Spleen (tissue), 11 donors: Measurements from ENCODE around the gene MAP4K1. TPM values are rescaled to one million over a fixed set of nuclear protein-coding genes. Genes with fewer than 3 reads are reported as not detected.
A peak's percentile ranks its signal among the peaks of the same experiment; 100 is the strongest.

ENCODE experiments used
- DNase-seq: peaks from one replicate; pipeline ENCODE4 v3.0.0-alpha.2; 2020
- H3K27ac ChIP-seq, 8 donors: fragments of 200-600 bp; sonication (generic) in 7 of 8; 1 replicate in 4 of 8; 2 replicates in 4 of 8; pipeline versions ENCODE4 v1.5.0 to v1.8.0; 2016 to 2021; ENCODE audit warnings: inconsistent platforms in 4 of 8, mild to moderate bottlenecking in 4 of 8, moderate library complexity in 1 of 8
- H3K27me3 ChIP-seq, 7 donors: fragments of 200-600 bp; sonication (generic) in 6 of 7; replicated peaks in 1 of 7; 1 replicate in 4 of 7; 2 replicates in 3 of 7; pipeline versions ENCODE4 v1.5.0 to v1.8.0; 2016 to 2021; ENCODE audit warnings: inconsistent platforms in 3 of 7, mild to moderate bottlenecking in 1 of 7
- H3K36me3 ChIP-seq, 6 donors: fragments of 200-600 bp; sonication (generic) in 5 of 6; 1 replicate in 4 of 6; 2 replicates in 2 of 6; pipeline versions ENCODE4 v1.5.0 to v1.8.0; 2016 to 2021; ENCODE audit warnings: inconsistent platforms in 2 of 6
- H3K4me1 ChIP-seq, 6 donors: fragments of 200-600 bp; sonication (generic) in 5 of 6; 1 replicate in 3 of 6; 2 replicates in 3 of 6; pipeline versions ENCODE4 v1.5.0 to v1.8.0; 2016 to 2021; ENCODE audit warnings: inconsistent platforms in 3 of 6
- H3K4me3 ChIP-seq, 8 donors: fragments of 200-600 bp; sonication (generic) in 7 of 8; 1 replicate in 4 of 8; 2 replicates in 4 of 8; pipeline versions ENCODE4 v1.5.0 to v1.8.0; 2016 to 2021; ENCODE audit warnings: inconsistent platforms in 4 of 8, mild to moderate bottlenecking in 4 of 8, moderate library complexity in 2 of 8
- H3K9me3 ChIP-seq, 8 donors: fragments of 200-600 bp; sonication (generic) in 7 of 8; 1 replicate in 4 of 8; 2 replicates in 4 of 8; pipeline versions ENCODE4 v1.5.0 to v1.8.0; 2016 to 2021; ENCODE audit warnings: inconsistent platforms in 4 of 8
- CTCF ChIP-seq, 11 experiments: fragments of 200-600 bp in 7 of 11; fragments of 450-650 bp in 4 of 11; sonication (generic) in 4 of 11; IDR thresholded peaks in 8 of 11; conservative IDR thresholded peaks in 3 of 11; 1 replicate in 7 of 11; 2 replicates in 4 of 11; pipeline versions ENCODE4 v1.4.0 to v1.8.0; 2016 to 2021; ENCODE audit warnings: antibody characterized with exemption in 11 of 11, inconsistent platforms in 4 of 11, mild to moderate bottlenecking in 1 of 11
- POLR2A ChIP-seq, 3 donors: fragments of 450-650 bp; IDR thresholded peaks; one replicate each; pipeline ENCODE4 v1.5.1; 2017; ENCODE audit warnings: antibody characterized with exemption in 3 of 3, mild to moderate bottlenecking in 1 of 3
- POLR2AphosphoS5 ChIP-seq, 3 donors: sonication (generic); formaldehyde crosslinking; IDR thresholded peaks; one replicate each; pipeline ENCODE4 v1.5.1; 2017; ENCODE audit warnings: antibody characterized with exemption in 3 of 3
- WGBS, 5 donors: extraction: QIAGEN DNeasy Blood & Tissue Kit in 3 of 5; methylation state at CpG; one replicate each; pipeline versions ENCODE4 v1.1.5 to v1.1.7; 2013 to 2018; 5-methylcytosine and 5-hydroxymethylcytosine counted together
- intact Hi-C: fragments of 100-400 bp; cut with DNase I; formaldehyde crosslinking; loops from one replicate; pipeline ENCODE4 v1.15.0; 2023; ENCODE audit warnings: low total_unique reads
- polyA plus RNA-seq, 3 donors: library from polyadenylated mRNA; stranded (reverse); fragments of 200-250 nt; gene quantifications; one replicate each; pipeline ENCODE4 v1.2.1, GENCODE V29; 2013
- total RNA-seq, 7 donors: library from RNA; depleted of rRNA in 3 of 7; stranded (reverse); fragments of >200 nt in 3 of 7; fragmentation: NEBNext Ultra II Directional in 4 of 7; extraction: Animal tissue kit (Norgen Biotek cat#: 25700) in 4 of 7; gene quantifications; one replicate each; pipeline versions ENCODE4 v1.1.0 to v1.2.1, GENCODE V29; 2016 to 2021
- donor health status: healthy with polysubstance abuse.
- donor health status: DM: no; HTN: no; CAD: no; lungs with moderate emphysema.
- donor health status: DM: no; HTN: no; CAD: no.
- donor health status: Bipolar disorder and iron deficiency.
- donor health status: healthy.
- donor health status: DM: no; HTN: no; CAD: no.
- donor health status: DM: yes; HTN: yes; CAD: no.

Gene MAP4K1
- total and polyA plus RNA-seq, 10 donors = 58.2 to 163 (median 123) TPM

- H3K27me3 ChIP-seq = no peaks in the 10 kb centered on the region
- intact Hi-C loops = loop anchor here (10.0 kb wide), 1 partner anchor 48 kb away; no protein-coding TSS in a partner anchor
- WGBS, 5 donors = 59 to 79% (median 64%) methylated on average over 7 of the region's 7 CpGs
These were observed 38.6 kb upstream of the MAP4K1 start for GRCh38 chr19:38656171-38656981.

GRCh38 chr19:38655148-38655824 is 37.5 kb upstream of the MAP4K1 start:
- H3K36me3 ChIP-seq = peaks cover 0 to 37% (median 4%) of the 10 kb centered on the region in 6 donors
- H3K9me3 ChIP-seq = no peaks in the 10 kb centered on the region
- H3K27me3 ChIP-seq = no peaks in the 10 kb centered on the region
- peaks cover 80 to 100% (median 99%) of the 10 kb centered on the region in 6 donors for H3K4me1 ChIP-seq
- no peak overlapping the region for H3K4me3 ChIP-seq
- WGBS, 5 donors = 35 to 48% (median 44%) methylated on average over 5 of the region's 5 CpGs
- no peak for TF ChIP-seq POLR2AphosphoS5 (IDR thresholded peaks at IDR 0.05)
- TF ChIP-seq CTCF (IDR thresholded peaks at IDR 0.05 in 8 of 11, conservative IDR thresholded peaks at IDR 0.05 in 3 of 11) = no peak
- TF ChIP-seq POLR2A (IDR thresholded peaks at IDR 0.05) = no peak
- DNase-seq = no peak
- intact Hi-C loops = loop anchor here (10.0 kb wide), 1 partner anchor 50 kb away; no protein-coding TSS in a partner anchor
- peak overlapping the region; percentile 27 to 94 (median 92) for H3K27ac ChIP-seq

More at GRCh38 chr19:38656171-38656981, 38.6 kb upstream of the MAP4K1 start:
- Histone ChIP-seq H3K4me3 (no peak overlapping the region), H3K27ac (peak overlapping the region in 7 of 8 donors; percentile 83 to 94 (median 93)), H3K36me3 (peaks cover 0 to 48% (median 4%) of the 10 kb centered on the region in 6 donors), H3K9me3 (no peaks in the 10 kb centered on the region), H3K4me1 (peaks cover 76 to 100% (median 99%) of the 10 kb centered on the region in 6 donors)
- DNase-seq = no peak
- TF ChIP-seq CTCF (IDR thresholded peaks at IDR 0.05 in 8 of 11, conservative IDR thresholded peaks at IDR 0.05 in 3 of 11) (no peak), POLR2AphosphoS5 (IDR thresholded peaks at IDR 0.05) (peak in 1 of 3 donors; percentile 9)

- Histone ChIP-seq H3K4me3 (no peak overlapping the region), H3K27me3 (no peaks in the 10 kb centered on the region)
- WGBS, 5 donors = 52 to 65% (median 58%) methylated on average over 6 of the region's 6 CpGs
These were observed 36.9 kb upstream of the MAP4K1 start for GRCh38 chr19:38654628-38655055.

More at GRCh38 chr19:38654628-38655055, 36.9 kb upstream of the MAP4K1 start:
- TF ChIP-seq POLR2AphosphoS5 (IDR thresholded peaks at IDR 0.05) = no peak
- no peak for TF ChIP-seq POLR2A (IDR thresholded peaks at IDR 0.05)
- no peak for TF ChIP-seq CTCF (IDR thresholded peaks at IDR 0.05 in 8 of 11, conservative IDR thresholded peaks at IDR 0.05 in 3 of 11)
- Histone ChIP-seq H3K27ac (peak overlapping the region; percentile 27 to 94 (median 92)), H3K4me1 (peaks cover 80 to 100% (median 99%) of the 10 kb centered on the region in 6 donors), H3K36me3 (peaks cover 0 to 36% (median 4%) of the 10 kb centered on the region in 6 donors), H3K9me3 (no peaks in the 10 kb centered on the region)
- no peak for DNase-seq
- intact Hi-C loops = loop anchor here (10.0 kb wide), 1 partner anchor 50 kb away; no protein-coding TSS in a partner anchor
